ENCODE data around the gene MINDY1.

Gene MINDY1

DNA sequence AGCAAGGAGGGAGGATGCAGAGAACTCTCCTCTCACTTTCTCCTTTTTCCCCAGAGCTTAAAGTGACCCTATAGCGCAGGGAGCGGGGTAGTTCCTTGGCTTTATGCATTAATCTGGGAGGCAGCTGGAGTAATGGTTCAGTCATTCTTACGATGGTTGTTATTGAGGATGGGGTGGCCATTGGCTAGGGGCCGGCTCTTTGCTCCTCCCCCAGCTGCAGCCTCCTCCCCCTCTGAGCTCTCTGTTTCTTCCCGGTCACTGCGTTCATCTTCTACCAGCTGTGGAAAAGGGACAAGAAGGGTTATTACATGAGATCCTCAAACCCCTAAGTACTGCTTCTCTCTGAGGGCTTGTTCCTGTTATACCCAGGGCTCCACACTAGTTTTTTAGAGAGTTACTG is 40.7 kb downstream of the MINDY1 start:
- Histone ChIP-seq H3K27me3 (replicated peaks; ENCODE audit: control insufficient read depth, insufficient read depth, low read length) (no peaks in the 10 kb centered on the region), H3K4me3 (replicated peaks; ENCODE audit: low read depth, low read length) (no peak overlapping the region), H3K36me3 (ENCODE audit: control insufficient read depth, insufficient read depth, low read length) (peaks cover 43% of the 10 kb centered on the region)
- TF ChIP-seq, protein P1, sequence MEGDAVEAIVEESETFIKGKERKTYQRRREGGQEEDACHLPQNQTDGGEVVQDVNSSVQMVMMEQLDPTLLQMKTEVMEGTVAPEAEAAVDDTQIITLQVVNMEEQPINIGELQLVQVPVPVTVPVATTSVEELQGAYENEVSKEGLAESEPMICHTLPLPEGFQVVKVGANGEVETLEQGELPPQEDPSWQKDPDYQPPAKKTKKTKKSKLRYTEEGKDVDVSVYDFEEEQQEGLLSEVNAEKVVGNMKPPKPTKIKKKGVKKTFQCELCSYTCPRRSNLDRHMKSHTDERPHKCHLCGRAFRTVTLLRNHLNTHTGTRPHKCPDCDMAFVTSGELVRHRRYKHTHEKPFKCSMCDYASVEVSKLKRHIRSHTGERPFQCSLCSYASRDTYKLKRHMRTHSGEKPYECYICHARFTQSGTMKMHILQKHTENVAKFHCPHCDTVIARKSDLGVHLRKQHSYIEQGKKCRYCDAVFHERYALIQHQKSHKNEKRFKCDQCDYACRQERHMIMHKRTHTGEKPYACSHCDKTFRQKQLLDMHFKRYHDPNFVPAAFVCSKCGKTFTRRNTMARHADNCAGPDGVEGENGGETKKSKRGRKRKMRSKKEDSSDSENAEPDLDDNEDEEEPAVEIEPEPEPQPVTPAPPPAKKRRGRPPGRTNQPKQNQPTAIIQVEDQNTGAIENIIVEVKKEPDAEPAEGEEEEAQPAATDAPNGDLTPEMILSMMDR (IDR thresholded peaks at IDR 0.05; ENCODE audit: insufficient read depth, low read length, poor library complexity, severe bottlenecking), result no peak
- DNase-seq (ENCODE audit: extremely low read depth, insufficient read length), result no peak

DNA sequence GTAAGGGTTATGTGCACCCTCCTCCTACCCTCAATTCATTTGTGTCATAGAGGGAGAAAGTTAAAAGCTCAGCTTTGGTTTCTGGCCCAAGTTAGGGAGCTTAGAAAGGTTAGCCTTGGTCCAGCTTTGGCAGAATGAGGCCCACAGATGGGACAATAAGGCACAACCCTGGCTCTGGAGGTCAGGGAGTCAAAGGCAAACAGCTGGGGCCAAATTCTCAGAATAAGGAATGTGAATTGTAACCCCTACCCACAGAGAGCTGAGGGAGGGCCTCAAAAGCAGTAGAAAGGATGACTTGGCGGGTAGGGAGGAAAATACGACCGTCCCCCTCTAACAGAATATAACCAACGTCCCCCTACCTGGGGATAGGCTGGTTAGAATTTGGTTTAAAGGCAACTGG is 41.1 kb downstream of the MINDY1 start:
- no peak for DNase-seq (ENCODE audit: extremely low read depth, insufficient read length)
- H3K27me3 ChIP-seq (replicated peaks; ENCODE audit: control insufficient read depth, insufficient read depth, low read length), result no peaks in the 10 kb centered on the region
- peaks cover 45% of the 10 kb centered on the region for H3K36me3 ChIP-seq (ENCODE audit: control insufficient read depth, insufficient read depth, low read length)
- TF ChIP-seq, protein P1 (IDR thresholded peaks at IDR 0.05; ENCODE audit: insufficient read depth, low read length, poor library complexity, severe bottlenecking), result no peak
- H3K4me3 ChIP-seq (replicated peaks; ENCODE audit: low read depth, low read length), result no peak overlapping the region

DNA sequence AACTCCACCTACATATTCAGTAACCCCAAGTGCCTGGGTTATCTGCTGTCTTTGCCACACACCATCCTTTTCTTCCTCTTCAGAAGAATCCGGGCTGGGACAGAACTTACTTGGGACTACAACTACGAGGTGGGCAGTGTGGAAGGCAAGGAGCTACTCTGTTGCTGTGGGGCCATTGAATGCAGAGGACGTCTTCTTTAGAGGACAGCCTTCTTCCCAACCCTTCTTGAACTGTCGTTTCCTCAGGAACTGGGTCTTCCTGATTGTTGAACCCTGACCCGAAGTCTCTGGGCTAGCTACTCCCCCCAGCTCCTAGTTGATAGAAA is 42.6 kb downstream of the MINDY1 start:
- TF ChIP-seq, protein P1 (IDR thresholded peaks at IDR 0.05; ENCODE audit: insufficient read depth, low read length, poor library complexity, severe bottlenecking), result no peak
- DNase-seq (ENCODE audit: extremely low read depth, insufficient read length), result no peak
- Histone ChIP-seq H3K4me3 (replicated peaks; ENCODE audit: low read depth, low read length) (no peak overlapping the region), H3K27me3 (replicated peaks; ENCODE audit: control insufficient read depth, insufficient read depth, low read length) (no peaks in the 10 kb centered on the region), H3K36me3 (ENCODE audit: control insufficient read depth, insufficient read depth, low read length) (peaks cover 45% of the 10 kb centered on the region)

DNA sequence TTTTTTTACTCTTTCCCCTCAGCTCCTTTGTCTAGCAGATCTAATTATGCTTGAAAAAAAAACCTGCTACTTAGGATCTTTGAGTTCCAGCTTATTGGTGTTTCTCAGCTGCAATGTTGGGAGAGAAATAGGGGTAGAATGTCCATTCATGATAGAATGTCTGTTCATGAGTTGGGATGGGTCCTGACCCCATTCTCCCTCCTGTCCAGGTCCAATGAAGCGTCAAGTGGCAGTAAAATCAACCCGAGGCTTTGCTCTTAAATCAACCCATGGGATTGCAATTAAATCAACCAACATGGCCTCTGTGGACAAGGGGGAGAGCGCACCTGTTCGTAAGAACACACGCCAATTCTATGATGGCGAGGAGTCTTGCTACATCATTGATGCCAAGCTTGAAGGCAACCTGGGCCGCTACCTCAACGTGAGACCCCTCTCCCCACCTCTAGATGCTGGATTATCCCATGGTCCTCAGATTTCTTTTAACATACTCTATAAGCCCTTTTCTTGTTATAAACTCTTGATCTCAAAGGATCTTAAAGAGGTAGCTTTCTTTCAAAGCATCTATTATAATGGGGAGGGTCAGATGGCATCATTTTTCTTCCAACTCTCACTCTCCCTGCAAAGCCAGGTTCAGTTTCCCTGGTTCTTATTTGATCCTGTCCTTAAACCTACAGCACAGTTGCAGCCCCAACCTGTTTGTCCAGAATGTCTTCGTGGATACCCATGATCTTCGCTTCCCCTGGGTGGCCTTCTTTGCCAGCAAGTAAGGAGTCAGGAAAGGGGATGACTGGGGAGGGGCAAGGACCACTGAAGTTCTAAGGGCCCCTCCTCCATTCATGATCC is 43.2 kb downstream of the MINDY1 start:
- no peak overlapping the region for H3K4me3 ChIP-seq (replicated peaks; ENCODE audit: low read depth, low read length)
- H3K36me3 ChIP-seq (ENCODE audit: control insufficient read depth, insufficient read depth, low read length), result peaks cover 46% of the 10 kb centered on the region
- TF ChIP-seq, protein P1 (IDR thresholded peaks at IDR 0.05; ENCODE audit: insufficient read depth, low read length, poor library complexity, severe bottlenecking), result no peak
- no peaks in the 10 kb centered on the region for H3K27me3 ChIP-seq (replicated peaks; ENCODE audit: control insufficient read depth, insufficient read depth, low read length)
- DNase-seq (ENCODE audit: extremely low read depth, insufficient read length), result no peak

DNA sequence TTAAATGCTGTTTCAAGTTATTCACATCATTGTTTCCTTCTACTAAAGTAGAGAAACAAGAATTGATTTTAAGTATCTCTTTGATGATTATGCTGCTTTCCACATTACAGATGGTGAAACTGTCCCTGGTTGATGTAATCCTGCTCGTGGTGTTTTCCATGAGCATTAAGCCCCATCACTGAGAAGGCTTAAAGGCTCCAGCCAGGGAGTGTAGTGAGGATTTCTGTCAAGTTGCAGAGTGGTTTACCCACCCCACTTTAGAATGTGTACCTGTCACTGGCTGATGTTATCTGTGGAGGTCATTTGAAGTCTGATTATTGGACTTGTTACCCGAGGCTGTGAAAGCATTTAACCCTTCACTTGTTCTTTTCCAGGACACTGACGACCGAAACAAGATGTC is 44.9 kb downstream of the MINDY1 start:
- H3K27me3 ChIP-seq (replicated peaks; ENCODE audit: control insufficient read depth, insufficient read depth, low read length), result no peaks in the 10 kb centered on the region
- peaks cover 35% of the 10 kb centered on the region for H3K36me3 ChIP-seq (ENCODE audit: control insufficient read depth, insufficient read depth, low read length)
- DNase-seq (ENCODE audit: extremely low read depth, insufficient read length), result no peak
- no peak overlapping the region for H3K4me3 ChIP-seq (replicated peaks; ENCODE audit: low read depth, low read length)
- TF ChIP-seq, protein P1 (IDR thresholded peaks at IDR 0.05; ENCODE audit: insufficient read depth, low read length, poor library complexity, severe bottlenecking), result no peak
